Naive B cell (primary cell): Measurements from ENCODE around the gene CCDC159. TPM values are rescaled to one million over a fixed set of nuclear protein-coding genes. Genes with fewer than 3 reads are reported as not detected.
"Not testable (repeated sequence)": the region's sequence is repeated elsewhere in the genome, so short reads cannot be mapped to it uniquely, and the experiment has no call there.

Source experiments
- ATAC-seq, 2 donors: fragments of 150-1000 bp; cut with Tn5 transposase; 2 replicates each; pipeline ENCODE4 v1.10.0; 2021; ENCODE audit warnings: low read depth in 2 of 2, mild to moderate bottlenecking in 2 of 2, moderate library complexity in 2 of 2
- DNase-seq: peaks from one replicate; pipeline ENCODE4 v3.0.0; 2022
- H3K27ac Mint-ChIP-seq, 6 donors: one replicate each; pipeline ENCODE4 v1.8.0; 2020 to 2022; ENCODE audit warnings: mild to moderate bottlenecking in 6 of 6, mixed read lengths in 6 of 6, moderate library complexity in 5 of 6, inconsistent platforms in 2 of 6
- H3K27me3 Mint-ChIP-seq, 3 donors: one replicate each; pipeline ENCODE4 v1.8.0; 2021 to 2022; ENCODE audit warnings: mixed read lengths in 3 of 3, mild to moderate bottlenecking in 1 of 3
- H3K36me3 Mint-ChIP-seq, 2 donors: one replicate each; pipeline ENCODE4 v1.8.0; 2020 to 2022; ENCODE audit warnings: mixed read lengths in 2 of 2, inconsistent platforms in 1 of 2, mild to moderate bottlenecking in 1 of 2
- H3K4me1 Mint-ChIP-seq, 3 donors: one replicate each; pipeline ENCODE4 v1.8.0; 2020 to 2022; ENCODE audit warnings: mixed read lengths in 3 of 3, inconsistent platforms in 1 of 3, mild to moderate bottlenecking in 1 of 3, moderate library complexity in 1 of 3
- H3K4me3 Mint-ChIP-seq, 8 donors: one replicate each; pipeline ENCODE4 v1.8.0; 2020 to 2022; ENCODE audit warnings: mild to moderate bottlenecking in 8 of 8, mixed read lengths in 8 of 8, moderate library complexity in 8 of 8, inconsistent platforms in 2 of 8
- H3K9me3 Mint-ChIP-seq, 7 donors: one replicate each; pipeline ENCODE4 v1.8.0; 2020 to 2022; ENCODE audit warnings: mixed read lengths in 7 of 7, mild to moderate bottlenecking in 5 of 7, inconsistent platforms in 2 of 7, moderate library complexity in 1 of 7
- polyA plus RNA-seq, 6 donors: library from polyadenylated mRNA; unstranded; fragments of 300-500 nt; fragmentation: Illumina TruSeq; gene quantifications; one replicate each; pipeline ENCODE4 v1.2.3, GENCODE V29; 2021; ENCODE audit warnings: low read depth in 6 of 6

Gene CCDC159
- polyA plus RNA-seq, 6 donors from 2014 or later, result 13.2 to 25.0 (median 16.2) TPM

DNA sequence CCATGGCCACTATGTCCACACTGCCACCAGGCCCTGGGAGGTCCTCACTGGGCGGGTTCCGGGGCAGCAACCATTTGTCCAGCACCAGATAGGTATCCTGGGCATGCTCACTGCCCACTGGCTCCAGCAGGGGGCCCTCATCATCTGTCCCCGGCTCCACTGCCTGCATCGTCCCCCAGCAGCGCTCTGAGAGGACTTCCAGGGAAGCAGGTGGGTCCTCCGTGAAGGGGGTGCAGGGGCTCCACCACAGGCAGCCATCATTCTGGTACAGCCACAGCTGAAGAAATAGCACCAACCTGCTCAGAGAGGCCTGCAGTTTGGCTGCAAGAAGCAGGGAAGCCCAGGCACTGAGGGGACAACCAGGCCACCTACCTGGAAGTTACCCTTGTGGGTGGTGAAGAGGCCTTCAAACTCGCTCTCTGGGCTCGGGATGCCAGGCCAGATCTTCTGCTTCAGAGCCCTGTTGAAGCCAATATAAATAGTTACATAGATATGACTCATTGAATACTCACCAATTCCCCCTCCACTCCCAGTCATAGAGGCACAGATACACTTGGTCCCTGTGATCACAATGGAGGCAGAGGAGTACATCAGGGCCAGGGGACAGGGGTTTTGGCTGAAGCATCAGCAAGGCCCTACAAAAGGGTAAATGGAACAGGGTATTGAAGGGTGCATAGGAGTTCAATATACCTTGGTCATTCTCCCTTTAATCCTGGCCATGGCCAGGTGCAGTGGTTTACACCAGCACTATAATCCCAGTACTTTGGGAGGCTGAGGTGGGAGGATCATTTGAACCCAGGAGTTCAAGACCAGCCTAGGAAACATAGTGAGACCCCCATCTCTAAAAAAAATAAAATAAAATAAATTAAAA, 32.2 kb downstream of the CCDC159 start:
- DNase-seq, result no peak
- peak overlapping the region in 2 of 8 donors; percentile 19 to 60 for H3K4me3 Mint-ChIP-seq
- no peaks in the 10 kb centered on the region for H3K27me3 Mint-ChIP-seq
- no peak overlapping the region for H3K27ac Mint-ChIP-seq
- ATAC-seq, result no peak
- no peaks in the 10 kb centered on the region for H3K36me3 Mint-ChIP-seq
- H3K9me3 Mint-ChIP-seq, result peaks cover 0 to 1% (median 0%) of the 10 kb centered on the region in 7 donors
- H3K4me1 Mint-ChIP-seq, result peaks cover 32 to 44% (median 41%) of the 10 kb centered on the region in 3 donors

DNA sequence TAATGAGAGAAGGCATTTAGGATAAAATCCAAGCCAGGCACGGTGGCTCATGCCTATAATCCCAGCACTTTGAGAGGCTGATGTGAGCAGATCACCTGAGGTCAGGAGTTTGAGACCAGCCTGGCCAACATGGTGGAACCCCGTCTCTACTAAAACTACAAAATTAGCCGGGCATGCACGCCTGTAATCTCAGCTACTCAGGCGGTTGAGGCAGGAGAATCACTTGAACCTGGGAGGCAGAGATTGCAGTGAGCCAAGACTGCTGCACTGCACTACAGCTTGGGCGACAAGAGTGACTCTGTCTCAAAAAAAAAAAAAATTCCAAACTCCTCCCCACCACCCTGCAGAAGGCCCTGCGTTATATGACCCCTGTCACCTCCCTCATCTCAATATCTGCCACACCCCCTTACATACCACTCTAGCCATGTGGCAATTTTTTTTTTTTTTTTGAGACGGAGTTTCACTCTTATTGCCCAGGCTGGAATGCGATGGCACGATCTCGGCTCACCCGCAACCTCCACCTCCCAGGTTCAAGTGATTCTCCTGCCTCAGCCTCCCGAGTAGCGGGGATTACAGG, 33.0 kb downstream of the CCDC159 start:
- not testable (repeated sequence) for H3K27me3 Mint-ChIP-seq, DNase-seq, ATAC-seq, H3K27ac Mint-ChIP-seq, H3K36me3 Mint-ChIP-seq, H3K9me3 Mint-ChIP-seq
- H3K4me3 Mint-ChIP-seq, result peak overlapping the region in 2 of 8 donors; percentile 44 to 94
- H3K4me1 Mint-ChIP-seq, result peaks cover 32 to 44% (median 43%) of the 10 kb centered on the region in 3 donors

DNA sequence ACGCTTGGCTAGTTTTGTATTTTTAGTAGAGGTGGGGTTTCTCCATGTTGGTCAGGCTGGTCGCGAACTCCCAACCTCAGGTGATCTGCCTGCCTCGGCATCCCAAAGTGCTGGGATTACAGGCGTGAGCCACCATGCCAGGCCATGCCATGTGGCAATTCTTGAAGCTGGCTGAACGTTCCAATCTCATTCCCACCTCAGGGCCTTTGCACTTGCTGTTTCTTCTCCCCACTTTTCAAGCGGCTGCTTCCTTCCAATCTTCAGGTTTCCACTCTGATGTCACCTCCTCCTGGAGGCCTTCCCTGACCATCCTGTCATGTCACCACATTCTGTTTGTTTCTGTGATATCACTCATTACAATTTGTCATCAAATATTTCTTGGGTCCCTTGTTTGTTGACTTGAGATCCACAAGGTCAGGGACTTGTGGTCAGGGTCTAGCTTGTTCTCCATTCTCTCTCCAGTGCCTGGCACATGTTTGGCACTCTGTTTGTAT, 33.6 kb downstream of the CCDC159 start:
- no peaks in the 10 kb centered on the region for H3K27me3 Mint-ChIP-seq
- DNase-seq (no peak), ATAC-seq (no peak)
- peaks cover 37 to 49% (median 48%) of the 10 kb centered on the region in 3 donors for H3K4me1 Mint-ChIP-seq
- H3K4me3 Mint-ChIP-seq, result peak overlapping the region; percentile 44 to 99 (median 94)
- peak overlapping the region; percentile 92 to 99 (median 98) for H3K27ac Mint-ChIP-seq
- H3K9me3 Mint-ChIP-seq, result peaks cover 0 to 1% (median 0%) of the 10 kb centered on the region in 7 donors
- no peaks in the 10 kb centered on the region for H3K36me3 Mint-ChIP-seq

DNA sequence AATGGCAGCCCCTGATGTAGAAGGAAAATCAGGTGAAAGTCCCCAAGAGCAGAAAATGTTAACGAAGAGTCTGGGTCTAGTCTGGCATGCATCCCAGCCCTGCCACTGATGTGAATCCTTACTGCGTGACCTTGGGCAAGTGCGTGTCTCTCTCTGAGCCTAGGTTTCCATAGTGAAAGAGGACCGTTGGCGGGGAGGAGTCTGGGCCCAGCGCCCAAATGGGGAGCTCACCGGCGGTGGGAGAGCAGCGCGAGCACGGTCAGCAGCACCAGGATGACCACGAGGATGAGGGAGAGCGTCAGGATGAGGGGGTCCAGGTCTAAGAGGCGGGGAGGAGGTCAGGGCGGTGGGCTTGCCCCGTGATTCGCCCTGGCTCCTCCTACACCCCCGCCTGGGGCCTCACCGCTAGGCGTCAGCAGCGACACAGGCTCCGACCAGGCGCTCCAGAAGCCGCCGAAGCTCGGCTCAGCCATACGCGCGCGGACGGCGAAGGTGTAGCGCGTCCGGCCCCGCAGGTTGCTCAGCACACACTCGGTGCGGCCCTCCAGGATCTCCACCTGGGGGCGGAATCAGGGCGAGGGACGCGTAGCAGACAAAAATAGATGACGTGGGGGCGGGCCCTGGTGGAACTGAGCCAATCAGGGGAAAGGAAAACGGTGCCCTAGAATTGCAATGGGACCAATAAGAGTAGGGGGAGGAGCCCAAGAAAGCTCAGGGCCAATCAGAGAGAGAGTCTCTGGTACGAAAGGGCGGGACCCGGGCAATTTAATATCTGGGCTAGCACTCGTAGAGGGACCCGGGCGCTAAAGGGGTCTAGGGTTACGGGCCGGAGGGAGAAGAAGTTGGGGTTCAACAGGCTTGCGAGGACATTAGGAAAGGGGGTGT, 34.6 kb downstream of the CCDC159 start:
- Mint-ChIP-seq H3K27me3 (no peaks in the 10 kb centered on the region), H3K4me1 (peaks cover 32 to 50% (median 45%) of the 10 kb centered on the region in 3 donors), H3K4me3 (peak overlapping the region; percentile 83 to 99 (median 95)), H3K9me3 (peaks cover 0 to 1% (median 0%) of the 10 kb centered on the region in 7 donors), H3K36me3 (no peaks in the 10 kb centered on the region), H3K27ac (peak overlapping the region; percentile 93 to 99 (median 98))
- peak; percentile 77 to 78 for ATAC-seq
- DNase-seq, result peak; percentile 98

DNA sequence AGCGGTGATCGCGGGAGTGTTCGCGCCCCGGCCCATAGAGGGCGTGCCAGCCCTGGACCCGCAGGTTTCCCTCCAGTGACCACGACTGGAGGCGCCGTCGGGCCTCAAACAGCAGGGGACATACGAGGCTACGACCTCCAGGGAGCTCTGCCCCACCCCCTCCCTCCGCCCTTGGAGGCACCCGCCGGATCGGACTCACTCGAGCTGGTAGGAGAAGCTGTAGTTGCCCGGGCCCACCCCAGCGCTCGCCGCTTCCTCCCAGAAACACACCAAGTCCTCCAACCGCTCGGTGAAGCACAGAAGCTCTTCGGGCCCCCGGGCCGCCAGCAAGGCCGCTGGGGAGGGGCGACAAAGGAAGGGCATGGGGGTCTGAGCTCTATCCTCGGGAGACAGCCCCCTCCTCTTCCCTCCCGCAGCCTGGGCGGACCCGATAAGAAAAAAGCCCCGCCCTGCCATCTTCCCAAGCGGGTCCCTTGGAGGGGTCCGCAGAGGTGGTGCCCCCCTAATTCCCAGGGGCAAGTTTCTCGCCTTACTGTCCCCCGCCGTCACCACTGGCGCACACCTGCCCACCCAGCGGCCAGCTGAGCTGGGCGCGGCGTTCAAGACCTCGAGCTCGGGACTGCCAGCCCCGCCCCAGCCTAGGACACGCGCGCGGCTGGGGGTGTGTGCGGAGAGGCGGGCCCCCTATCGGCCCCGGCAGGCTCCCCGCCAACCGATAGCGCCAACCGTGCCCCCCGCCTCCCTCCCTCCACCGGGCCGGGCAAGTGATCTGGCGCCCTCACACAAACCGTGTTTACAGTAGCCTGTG, 36.8 kb downstream of the CCDC159 start:
- peaks cover 30 to 51% (median 48%) of the 10 kb centered on the region in 3 donors for H3K4me1 Mint-ChIP-seq
- H3K27me3 Mint-ChIP-seq, result no peaks in the 10 kb centered on the region
- ATAC-seq (peak; percentile 15 to 16), DNase-seq (peak; percentile 65)
- peak overlapping the region; percentile 66 to 95 (median 88) for H3K27ac Mint-ChIP-seq
- H3K36me3 Mint-ChIP-seq, result no peaks in the 10 kb centered on the region
- H3K9me3 Mint-ChIP-seq, result peaks cover 0 to 4% (median 0%) of the 10 kb centered on the region in 7 donors
- peak overlapping the region; percentile 82 to 94 (median 86) for H3K4me3 Mint-ChIP-seq

DNA sequence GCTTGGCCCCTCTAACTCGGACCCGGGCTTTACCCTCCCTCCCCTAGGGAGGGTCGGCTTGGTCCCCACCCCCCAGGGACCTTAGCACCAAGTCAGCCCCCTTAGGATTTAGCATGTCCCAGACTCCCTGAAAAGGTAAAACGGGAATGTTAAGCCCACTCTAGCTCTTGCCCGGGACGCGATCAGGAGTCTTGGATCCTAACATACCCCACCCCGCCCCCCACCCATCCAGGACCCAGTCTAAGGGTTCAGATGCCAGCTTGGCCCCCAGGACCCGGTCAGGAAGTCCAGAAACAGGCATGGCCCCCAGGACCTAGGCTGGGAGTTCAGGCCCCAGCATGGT, 37.4 kb downstream of the CCDC159 start:
- ATAC-seq, result no peak
- Mint-ChIP-seq H3K27ac (peak overlapping the region in 2 of 6 donors; percentile 86 to 90), H3K4me3 (peak overlapping the region; percentile 72 to 94 (median 84)), H3K4me1 (peaks cover 30 to 51% (median 48%) of the 10 kb centered on the region in 3 donors), H3K9me3 (peaks cover 0 to 4% (median 0%) of the 10 kb centered on the region in 7 donors), H3K27me3 (no peaks in the 10 kb centered on the region), H3K36me3 (no peaks in the 10 kb centered on the region)
- DNase-seq, result no peak

DNA sequence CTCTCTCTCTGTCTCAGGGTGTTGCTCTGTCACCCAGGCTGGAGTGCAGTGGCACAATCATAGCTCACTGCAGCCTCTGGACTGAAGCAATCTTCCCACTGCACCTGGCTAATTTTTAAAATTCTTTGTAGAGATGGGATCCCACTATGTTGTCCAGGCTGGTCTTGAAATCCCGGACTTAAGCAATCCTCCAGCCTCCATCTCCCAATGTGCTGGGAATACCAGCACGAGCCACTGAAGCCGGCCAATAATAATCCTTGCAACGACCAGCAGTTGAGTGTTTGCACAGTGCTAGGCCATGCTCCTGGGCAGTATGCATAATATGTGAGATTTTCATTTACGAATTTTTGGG, 38.4 kb downstream of the CCDC159 start:
- Mint-ChIP-seq H3K27me3 (no peaks in the 10 kb centered on the region), H3K9me3 (peaks cover 0 to 4% (median 0%) of the 10 kb centered on the region in 7 donors), H3K4me3 (peak overlapping the region in 6 of 8 donors; percentile 44 to 93 (median 76)), H3K27ac (peak overlapping the region in 4 of 6 donors; percentile 20 to 90 (median 63)), H3K36me3 (no peaks in the 10 kb centered on the region), H3K4me1 (peaks cover 30 to 51% (median 48%) of the 10 kb centered on the region in 3 donors)
- DNase-seq (no peak), ATAC-seq (no peak)

DNA sequence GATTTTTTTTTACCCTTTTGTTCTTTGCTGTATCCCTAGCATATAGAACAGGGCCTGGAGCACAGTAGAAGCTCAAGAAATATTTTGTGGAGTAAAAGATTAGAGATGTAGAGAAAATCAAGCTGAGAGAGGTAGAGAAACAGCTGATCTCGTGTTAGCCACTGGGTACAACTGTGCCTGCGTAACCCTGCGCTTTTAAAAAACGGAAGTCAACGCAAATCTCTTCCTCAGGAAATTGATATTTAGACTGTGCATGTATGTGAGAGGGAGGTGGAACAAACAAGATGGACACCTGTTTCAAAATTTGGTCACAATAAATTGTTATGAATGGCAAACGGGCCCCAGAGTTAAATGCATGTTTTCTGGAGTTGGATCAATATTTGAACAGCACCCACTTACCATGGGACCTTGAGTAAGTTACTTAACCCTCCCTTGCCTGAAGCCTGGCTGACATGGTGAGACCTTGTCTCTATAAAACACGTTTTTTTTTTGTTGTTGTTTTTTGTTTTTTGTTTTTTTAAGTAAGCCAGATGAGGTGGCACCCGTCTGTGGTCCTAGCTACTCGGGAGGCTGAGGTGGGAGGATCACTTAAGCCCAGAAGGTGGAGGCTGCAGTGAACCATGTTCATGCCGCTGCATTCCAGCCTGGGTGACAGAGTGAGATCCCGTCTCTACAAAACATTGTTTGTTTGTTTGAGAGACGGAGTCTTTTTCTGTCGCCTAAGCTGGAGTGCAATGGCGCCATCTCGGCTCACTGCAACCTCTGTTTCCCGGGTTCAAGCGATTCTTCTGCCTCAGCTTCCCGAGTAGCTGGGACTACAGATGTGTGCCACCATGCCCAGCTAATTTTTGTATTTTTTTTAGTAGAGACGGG, 41.1 kb downstream of the CCDC159 start:
- Mint-ChIP-seq H3K9me3 (peaks cover 0 to 6% (median 2%) of the 10 kb centered on the region in 7 donors), H3K27me3 (no peaks in the 10 kb centered on the region), H3K27ac (peak overlapping the region; percentile 39 to 96 (median 86)), H3K4me1 (peaks cover 18 to 29% (median 27%) of the 10 kb centered on the region in 3 donors), H3K36me3 (no peaks in the 10 kb centered on the region), H3K4me3 (peak overlapping the region; percentile 42 to 78 (median 59))
- DNase-seq, result peak; percentile 48
- ATAC-seq, result peak; percentile 69 to 70

DNA sequence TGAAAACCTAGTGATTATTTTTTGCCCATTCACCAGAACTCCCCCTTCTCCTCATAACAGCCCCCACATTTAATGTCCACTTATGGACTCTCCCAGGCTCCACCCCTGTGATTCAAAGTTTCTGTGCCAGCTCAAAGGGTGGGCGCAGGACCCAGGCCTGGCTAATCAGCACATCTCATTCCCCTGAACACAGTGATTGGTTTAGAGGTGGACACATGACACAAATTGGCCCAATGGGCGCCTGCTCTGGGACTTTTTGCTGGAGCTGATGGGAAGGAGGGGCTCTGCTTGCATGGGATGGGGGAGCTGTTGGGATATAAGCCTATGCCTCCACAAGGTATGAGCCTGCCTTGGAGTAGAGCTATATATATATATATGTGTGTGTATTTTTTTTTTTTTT, 44.0 kb downstream of the CCDC159 start:
- ATAC-seq (no peak), DNase-seq (no peak)
- Mint-ChIP-seq H3K4me1 (peaks cover 14 to 22% (median 21%) of the 10 kb centered on the region in 3 donors), H3K27me3 (peaks cover 0 to 5% (median 4%) of the 10 kb centered on the region in 3 donors), H3K9me3 (peaks cover 0 to 4% (median 2%) of the 10 kb centered on the region in 7 donors), H3K4me3 (no peak overlapping the region), H3K36me3 (no peaks in the 10 kb centered on the region), H3K27ac (no peak overlapping the region)

DNA sequence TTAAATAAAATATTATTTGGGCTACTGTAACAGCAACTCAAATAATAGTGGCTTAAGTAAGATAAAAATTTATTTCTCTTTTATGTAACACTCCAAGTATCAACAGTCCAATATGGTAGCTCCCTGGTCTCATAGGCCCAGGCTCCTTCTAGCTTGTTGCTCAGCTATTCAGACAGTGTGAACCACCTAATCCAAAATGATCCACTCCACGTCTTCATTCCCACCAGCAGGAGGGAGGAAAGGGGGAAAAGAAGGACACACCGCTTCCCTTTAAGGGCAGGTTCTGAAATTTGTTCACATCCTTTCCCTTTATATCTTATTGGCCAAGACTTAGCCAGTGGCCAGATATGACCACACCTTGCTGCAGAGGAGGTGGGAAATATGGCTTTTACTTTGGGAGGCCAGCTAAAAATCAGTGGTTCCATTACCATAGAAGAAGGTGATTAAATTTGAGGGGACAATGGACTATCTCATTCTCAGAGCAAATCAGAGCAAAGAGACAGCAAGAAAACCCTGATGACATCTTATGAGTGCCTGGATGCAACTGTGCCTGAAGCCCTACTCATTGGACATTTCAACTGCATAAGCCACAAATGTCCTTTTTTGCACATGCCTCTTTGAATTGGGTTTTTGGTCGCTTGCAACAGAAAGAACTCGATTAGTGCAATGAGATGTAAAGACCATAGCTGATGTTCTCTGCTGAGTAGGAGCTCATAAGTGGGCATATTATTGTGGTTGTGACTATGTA, 44.8 kb downstream of the CCDC159 start:
- Mint-ChIP-seq H3K27me3 (peaks cover 0 to 8% (median 7%) of the 10 kb centered on the region in 3 donors), H3K4me3 (peak overlapping the region in 1 of 8 donors; percentile 16), H3K27ac (peak overlapping the region in 1 of 6 donors; percentile 29), H3K36me3 (no peaks in the 10 kb centered on the region), H3K4me1 (peaks cover 15 to 22% (median 21%) of the 10 kb centered on the region in 3 donors), H3K9me3 (peaks cover 0 to 4% (median 2%) of the 10 kb centered on the region in 7 donors)
- DNase-seq (no peak), ATAC-seq (no peak)

DNA sequence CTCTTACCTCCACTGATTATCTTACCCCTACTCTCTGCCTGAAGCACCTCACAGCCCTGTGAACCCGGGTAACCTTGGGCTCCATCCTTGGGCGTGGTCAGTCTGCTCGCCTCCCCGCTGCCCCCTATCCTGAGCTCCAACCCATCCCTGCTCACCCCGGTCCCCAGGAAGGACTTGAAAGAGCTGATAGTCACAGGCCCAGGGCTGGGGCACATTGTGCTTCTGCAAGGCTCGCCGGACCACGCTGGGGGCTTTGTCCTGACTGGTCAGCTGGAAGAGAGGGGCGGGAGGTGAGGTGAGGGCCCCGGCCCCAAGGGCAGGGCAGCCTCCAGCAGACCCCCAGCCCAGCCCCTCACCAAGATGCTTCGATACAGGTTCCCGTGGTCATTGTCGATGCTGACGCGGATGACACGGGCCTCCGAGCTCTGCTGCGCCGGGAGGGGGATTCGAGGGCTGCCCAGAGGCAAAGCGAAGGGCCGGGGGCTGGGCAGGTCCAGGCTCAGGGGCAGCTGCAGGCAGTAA, 50.8 kb downstream of the CCDC159 start:
- Mint-ChIP-seq H3K9me3 (peaks cover 0 to 1% (median 0%) of the 10 kb centered on the region in 7 donors), H3K4me1 (peaks cover 9 to 12% (median 10%) of the 10 kb centered on the region in 3 donors), H3K27ac (peak overlapping the region in 1 of 6 donors; percentile 76), H3K4me3 (no peak overlapping the region), H3K27me3 (peaks cover 0 to 26% (median 21%) of the 10 kb centered on the region in 3 donors), H3K36me3 (peaks cover 0 to 7% of the 10 kb centered on the region in 2 donors)
- no peak for ATAC-seq
- no peak for DNase-seq
